Thyroid gland (tissue), 4 donors: ENCODE results near the gene UMODL1. TPM values are rescaled to one million over a fixed set of nuclear protein-coding genes. Genes with fewer than 3 reads are reported as not detected.

Source experiments
- DNase-seq, 2 donors: peaks; one replicate each; pipeline ENCODE4 v3.0.0-alpha.2; 2019
- H3K27ac ChIP-seq, 3 donors: fragments of 200-600 bp; sonication (generic); 1 replicate in 2 of 3; 2 replicates in 1 of 3; pipeline ENCODE4 v1.5.1; 2016 to 2019; ENCODE audit warnings: mild to moderate bottlenecking in 1 of 3, moderate library complexity in 1 of 3
- H3K27me3 ChIP-seq: fragments of 200-600 bp; sonication (generic); one replicate; pipeline ENCODE4 v1.5.1; 2019
- H3K36me3 ChIP-seq, 2 donors: fragments of 200-600 bp; sonication (generic); one replicate each; pipeline ENCODE4 v1.5.1; 2016 to 2019
- H3K4me1 ChIP-seq, 2 donors: fragments of 200-600 bp; sonication (generic); one replicate each; pipeline ENCODE4 v1.5.1; 2017 to 2019
- H3K4me3 ChIP-seq, 3 donors: fragments of 200-600 bp; sonication (generic); replicated peaks in 1 of 3; 1 replicate in 2 of 3; 2 replicates in 1 of 3; pipeline ENCODE4 v1.5.1; 2016; ENCODE audit warnings: mild to moderate bottlenecking in 1 of 3
- H3K9me3 ChIP-seq: fragments of 200-600 bp; sonication (generic); one replicate; pipeline ENCODE4 v1.5.1; 2017
- CTCF ChIP-seq, 6 experiments: fragments of 200-600 bp in 3 of 6; fragments of 450-650 bp in 3 of 6; sonication (generic) in 3 of 6; IDR thresholded peaks; one replicate each; pipeline ENCODE4 v1.5.1; 2016 to 2019; ENCODE audit warnings: antibody characterized with exemption in 6 of 6, mild to moderate bottlenecking in 2 of 6, inconsistent platforms in 1 of 6, moderate library complexity in 1 of 6
- POLR2A ChIP-seq, 2 donors: fragments of 450-650 bp; IDR thresholded peaks; one replicate each; pipeline ENCODE4 v1.6.1; 2017; ENCODE audit warnings: antibody characterized with exemption in 2 of 2, mild to moderate bottlenecking in 2 of 2, moderate library complexity in 1 of 2
- WGBS, 2 donors: methylation state at CpG; one replicate each; pipeline ENCODE4 v1.1.5; 2017; 5-methylcytosine and 5-hydroxymethylcytosine counted together
- intact Hi-C: fragments of 100-400 bp; cut with DNase I; formaldehyde crosslinking; loops from one replicate; pipeline ENCODE4 v1.15.1; 2023
- total RNA-seq, 4 donors: library from RNA; depleted of rRNA; stranded (reverse); fragments of >200 nt; gene quantifications; one replicate each; pipeline ENCODE4 v1.2.3, GENCODE V29; 2016

The UMODL1 gene
- total RNA-seq, 4 donors from 2014 or later: not detected

DNA sequence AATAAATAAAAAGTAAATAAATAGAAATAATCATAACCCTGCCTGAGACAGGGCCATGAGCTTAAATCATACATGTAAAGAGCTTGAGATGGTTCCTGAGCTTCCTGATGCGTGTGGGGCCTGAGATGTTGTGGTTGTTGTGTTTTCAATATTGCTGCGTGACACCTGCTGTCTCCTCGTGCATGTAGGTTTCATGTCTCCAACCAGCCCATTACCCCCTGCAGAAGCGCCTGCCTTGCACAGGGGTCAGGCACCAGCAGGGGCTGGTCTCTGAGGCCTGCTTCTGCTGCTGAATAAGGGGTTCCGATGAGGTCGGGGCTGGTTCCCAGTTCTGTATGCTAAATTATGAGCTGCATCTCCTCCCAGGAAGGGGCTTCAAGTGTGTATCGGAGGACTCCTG lies 15.9 kb downstream of the UMODL1 start:
- WGBS, 2 donors: 86 to 89% methylated on average over 7 of the region's 7 CpGs
- no peak for TF ChIP-seq CTCF (IDR thresholded peaks at IDR 0.05)
- TF ChIP-seq POLR2A (IDR thresholded peaks at IDR 0.05): no peak
- intact Hi-C loops: no loop called here
- H3K36me3 ChIP-seq: no peaks in the 10 kb centered on the region
- H3K27ac ChIP-seq: peak overlapping the region in 2 of 3 donors; percentile 74
- H3K4me1 ChIP-seq: peaks cover 6 to 18% of the 10 kb centered on the region in 2 donors
- H3K9me3 ChIP-seq: no peaks in the 10 kb centered on the region
- H3K4me3 ChIP-seq: no peak overlapping the region
- no peak for DNase-seq
- H3K27me3 ChIP-seq: no peaks in the 10 kb centered on the region

GRCh38 chr21:42088148-42088547 lies 17.0 kb downstream of the UMODL1 start:
- no peaks in the 10 kb centered on the region for H3K27me3 ChIP-seq
- intact Hi-C loops: no loop called here
- 92 to 94% methylated on average over 14 of the region's 14 CpGs for WGBS, 2 donors

DNA sequence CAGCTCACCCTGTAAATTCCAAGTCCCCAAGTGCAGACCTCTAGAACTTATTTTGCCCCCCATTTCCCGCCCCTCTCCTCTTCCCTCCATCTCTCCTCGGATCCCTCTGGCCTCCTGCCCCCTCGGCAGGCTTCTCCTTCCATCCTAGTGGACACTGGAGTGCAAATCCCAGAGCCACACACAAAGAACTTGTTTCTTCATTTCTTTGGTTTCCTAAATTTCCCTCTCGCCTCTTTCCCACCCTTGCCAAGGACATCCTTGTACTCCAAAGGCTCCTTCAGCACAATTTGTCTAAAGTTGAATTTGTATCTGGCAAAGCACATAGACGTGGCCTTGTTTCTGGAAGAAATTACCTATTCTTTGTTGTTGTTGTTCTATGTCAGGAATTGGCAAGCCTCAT lies 17.5 kb downstream of the UMODL1 start:
- no peak for DNase-seq
- no peaks in the 10 kb centered on the region for H3K36me3 ChIP-seq
- no peak overlapping the region for H3K27ac ChIP-seq
- no peak overlapping the region for H3K4me3 ChIP-seq
- 84 to 93% methylated on average over 5 of the region's 5 CpGs for WGBS, 2 donors
- no peaks in the 10 kb centered on the region for H3K27me3 ChIP-seq
- H3K9me3 ChIP-seq: no peaks in the 10 kb centered on the region
- no peak for TF ChIP-seq CTCF (IDR thresholded peaks at IDR 0.05)
- no peak for TF ChIP-seq POLR2A (IDR thresholded peaks at IDR 0.05)
- intact Hi-C loops: no loop called here
- H3K4me1 ChIP-seq: peaks cover 11 to 35% of the 10 kb centered on the region in 2 donors

More at GRCh38 chr21:42088148-42088547, 17.0 kb downstream of the UMODL1 start:
- Histone ChIP-seq H3K4me3 (no peak overlapping the region), H3K9me3 (no peaks in the 10 kb centered on the region), H3K36me3 (no peaks in the 10 kb centered on the region), H3K27ac (no peak overlapping the region), H3K4me1 (peaks cover 6 to 30% of the 10 kb centered on the region in 2 donors)
- TF ChIP-seq POLR2A (IDR thresholded peaks at IDR 0.05): no peak
- no peak for TF ChIP-seq CTCF (IDR thresholded peaks at IDR 0.05)
- no peak for DNase-seq

DNA sequence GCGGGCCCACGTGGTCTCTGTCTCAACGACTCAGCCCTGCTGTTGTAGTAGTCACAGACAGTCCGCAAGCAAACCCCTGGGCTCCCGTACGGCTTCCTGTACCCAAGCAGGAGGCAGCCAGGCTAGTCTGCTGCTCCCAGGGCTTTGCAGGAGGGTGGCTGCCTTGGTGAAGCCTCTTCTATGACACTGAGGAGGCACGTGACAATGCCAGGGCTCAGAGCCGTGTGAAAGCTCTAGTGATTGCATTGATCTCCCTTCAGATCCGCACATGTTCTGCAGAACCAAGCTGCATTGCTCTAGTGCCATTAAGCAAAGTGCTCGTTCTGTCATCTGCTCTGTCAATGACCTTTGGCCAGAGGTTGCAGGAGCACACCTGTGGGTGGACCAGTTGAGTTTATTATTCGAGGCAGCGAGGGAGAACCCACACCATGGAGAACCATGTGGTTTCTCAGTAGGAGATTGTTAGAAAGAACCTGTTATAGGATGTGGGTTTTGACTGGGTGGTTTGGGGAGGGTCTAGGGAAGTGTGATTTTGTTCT lies 18.0 kb downstream of the UMODL1 start:
- Histone ChIP-seq H3K4me1 (peaks cover 12 to 37% of the 10 kb centered on the region in 2 donors), H3K27me3 (no peaks in the 10 kb centered on the region), H3K27ac (no peak overlapping the region), H3K4me3 (no peak overlapping the region), H3K9me3 (no peaks in the 10 kb centered on the region), H3K36me3 (no peaks in the 10 kb centered on the region)
- no peak for TF ChIP-seq POLR2A (IDR thresholded peaks at IDR 0.05)
- TF ChIP-seq CTCF (IDR thresholded peaks at IDR 0.05): no peak
- DNase-seq: no peak
- intact Hi-C loops: no loop called here
- 80 to 81% methylated on average over 11 to 12 of the region's 12 CpGs for WGBS, 2 donors

- Histone ChIP-seq H3K9me3 (no peaks in the 10 kb centered on the region), H3K36me3 (no peaks in the 10 kb centered on the region), H3K4me3 (no peak overlapping the region), H3K4me1 (peaks cover 12 to 43% of the 10 kb centered on the region in 2 donors), H3K27me3 (no peaks in the 10 kb centered on the region), H3K27ac (no peak overlapping the region)
- intact Hi-C loops: no loop called here
- 89 to 95% methylated on average over 12 to 21 of the region's 21 CpGs for WGBS, 2 donors
- TF ChIP-seq CTCF (IDR thresholded peaks at IDR 0.05) (no peak), POLR2A (IDR thresholded peaks at IDR 0.05) (no peak)
- DNase-seq: no peak
Observed at GRCh38 chr21:42089665-42090310, 18.7 kb downstream of the UMODL1 start.
